Cardiac fibroblast (primary cell): Measurements from ENCODE around the gene PIN4.
"Not testable (repeated sequence)": the region's sequence is repeated elsewhere in the genome, so short reads cannot be mapped to it uniquely, and the experiment has no call there.

Experiments used
- DNase-seq, 2 donors: peaks; one replicate each; pipeline versions ENCODE4 v3.0.0 to v3.0.0-alpha.2; 2010; ENCODE audit warnings: low read depth in 2 of 2
- H3K4me3 ChIP-seq, 2 donors: replicated peaks in 1 of 2; 1 replicate in 1 of 2; 2 replicates in 1 of 2; pipeline ENCODE4 v1.5.1; 2011; ENCODE audit warnings: low read depth in 2 of 2, low read length in 2 of 2, mild to moderate bottlenecking in 2 of 2, moderate library complexity in 1 of 2
- CTCF ChIP-seq: IDR thresholded peaks from one replicate; pipeline ENCODE4 v1.5.1; 2011; ENCODE audit warnings: low read depth, mild to moderate bottlenecking, low read length, inconsistent platforms

The PIN4 gene

GRCh38 chrX:72159769-72160168 lies 21.8 kb upstream of the PIN4 start:
- no peak for DNase-seq
- TF ChIP-seq CTCF, result no peak
- H3K4me3 ChIP-seq, result no peak overlapping the region

- TF ChIP-seq CTCF, result no peak
- no peak overlapping the region for H3K4me3 ChIP-seq
- DNase-seq, result no peak
These were observed 16.0 kb upstream of the PIN4 start for GRCh38 chrX:72165551-72165950.

DNA sequence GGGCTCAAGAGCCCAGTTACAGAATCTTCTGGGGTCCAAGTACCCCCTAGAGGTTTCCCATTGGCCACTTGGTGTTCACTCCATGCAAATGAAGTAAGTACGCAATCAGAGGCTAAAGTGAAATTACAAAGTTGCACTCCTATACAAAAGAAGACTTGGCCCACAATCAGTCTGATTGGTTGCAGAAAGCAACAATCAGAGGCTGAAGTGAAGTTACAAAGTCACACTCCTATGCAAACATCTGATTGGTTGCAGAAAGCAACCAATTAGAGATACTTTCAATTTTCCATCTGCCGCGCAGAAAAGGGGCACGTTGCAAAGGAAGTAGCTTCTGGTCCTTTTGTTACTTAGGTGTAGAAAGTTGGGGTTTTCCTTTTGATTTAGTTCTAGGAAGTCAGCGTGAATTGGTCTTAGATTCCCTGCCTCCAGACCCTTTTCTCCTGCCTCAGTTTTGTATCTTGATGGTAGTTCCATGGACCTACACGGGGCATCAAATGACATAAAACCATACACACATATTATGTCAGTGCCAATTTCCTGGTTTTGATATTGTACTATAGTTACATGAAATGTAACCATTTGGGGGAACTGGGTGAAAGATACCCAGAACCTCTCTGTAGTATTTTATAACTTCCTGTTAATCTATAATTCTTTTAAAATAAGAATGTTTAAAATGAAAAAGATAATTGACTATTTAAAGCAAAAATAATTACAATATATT lies 12.4 kb upstream of the PIN4 start:
- peak; percentile 12 to 14 for DNase-seq
- H3K4me3 ChIP-seq, result no peak overlapping the region
- no peak for TF ChIP-seq CTCF

GRCh38 chrX:72176289-72176688 lies 5.3 kb upstream of the PIN4 start:
- not testable (repeated sequence) for DNase-seq, H3K4me3 ChIP-seq

- H3K4me3 ChIP-seq, result no peak overlapping the region
- TF ChIP-seq CTCF, result no peak
- DNase-seq, result no peak
These were observed 4.6 kb upstream of the PIN4 start for GRCh38 chrX:72176981-72177380.

DNA sequence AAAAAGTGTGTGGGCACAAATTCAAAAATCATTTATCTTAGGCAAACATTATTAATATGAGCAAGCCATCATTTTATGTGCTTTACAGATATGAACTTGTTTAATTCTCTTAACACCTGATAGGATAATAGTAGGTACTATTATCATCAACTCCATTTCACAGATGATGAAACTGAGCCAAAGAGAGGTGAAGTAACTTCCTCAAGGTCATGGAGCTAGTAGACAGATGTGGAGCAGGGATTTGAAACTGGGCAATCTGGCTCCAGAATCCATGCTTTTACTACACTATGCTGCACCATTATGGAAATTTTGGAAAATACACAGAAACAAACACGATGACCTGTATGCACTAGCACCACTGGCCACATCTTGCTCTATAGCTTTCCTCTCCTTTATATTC lies 1.0 kb upstream of the PIN4 start:
- TF ChIP-seq CTCF, result no peak
- no peak for DNase-seq
- H3K4me3 ChIP-seq, result no peak overlapping the region

DNA sequence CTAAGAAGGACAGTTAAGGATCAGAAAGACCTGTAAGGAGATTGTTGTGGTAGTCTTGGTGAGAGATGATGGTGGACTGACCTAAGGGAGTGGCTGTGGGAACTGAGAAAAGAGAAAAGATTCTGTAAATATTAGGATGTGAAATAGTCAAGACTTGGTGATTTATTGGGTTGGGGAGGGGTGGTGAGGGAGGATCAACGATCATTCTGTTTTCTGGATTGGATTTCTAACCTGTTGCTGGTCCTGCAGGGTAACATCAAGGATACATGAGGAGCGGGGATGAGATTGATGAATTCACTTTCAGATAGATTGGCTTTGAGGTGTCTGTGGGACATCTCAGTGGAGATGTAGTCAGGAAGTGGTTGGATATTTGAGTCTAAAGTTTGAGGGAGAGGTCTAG lies 1.4 kb downstream of the PIN4 start:
- DNase-seq, result no peak
- H3K4me3 ChIP-seq, result peak overlapping the region in 1 of 2 donors; percentile 81
- no peak for TF ChIP-seq CTCF
